ENCODE data around the gene MED12L.

The MED12L gene

DNA sequence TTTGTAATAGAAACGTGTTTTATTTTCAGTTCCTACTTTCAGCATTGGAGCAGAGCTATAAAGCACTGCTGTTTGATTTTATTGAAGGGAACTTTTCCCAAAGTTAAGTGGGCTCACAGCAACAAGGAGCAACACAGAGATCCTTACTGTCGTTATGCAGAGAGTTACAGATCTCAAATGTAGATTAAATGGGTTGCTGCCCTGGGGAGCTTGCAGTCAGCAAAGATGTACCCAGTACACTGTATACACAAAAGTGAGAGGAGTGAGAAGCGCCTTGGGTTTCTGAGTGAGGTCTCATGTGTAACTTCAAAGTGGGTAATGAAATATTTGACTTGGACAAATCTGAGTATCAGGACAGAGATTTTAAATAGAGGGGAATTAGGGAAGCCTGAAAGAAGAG, 47.7 kb downstream of the MED12L start:
- TF ChIP-seq EZH2 (IDR thresholded peaks at IDR 0.05) = no peak
- TF ChIP-seq FOXP2 (optimal IDR thresholded peaks at IDR 0.05; ENCODE audit: control extremely low read depth, extremely low read length, insufficient read depth) = no peak
- TF ChIP-seq POLR2AphosphoS5 (IDR thresholded peaks at IDR 0.05; ENCODE audit: borderline replicate concordance, low read depth, low read length) = no peak
- DNase-seq (ENCODE audit: low read depth, low spot score) = no peak
- no peak overlapping the region for H3K9ac ChIP-seq (ENCODE audit: insufficient read length)
- no peaks in the 10 kb centered on the region for H3K36me3 ChIP-seq (ENCODE audit: insufficient read depth, low read length)
- H3K27ac ChIP-seq = no peak overlapping the region
- H3K4me3 ChIP-seq = no peak overlapping the region
- peaks cover 4% of the 10 kb centered on the region; the same call in 1 of the 2 replicates for H3K9me3 ChIP-seq (ENCODE audit: low read depth, low read length)

GRCh38 chr3:151133917-151134450, 48.5 kb downstream of the MED12L start:
- no peak for TF ChIP-seq EZH2 (IDR thresholded peaks at IDR 0.05)
- TF ChIP-seq FOXP2 (optimal IDR thresholded peaks at IDR 0.05; ENCODE audit: control extremely low read depth, extremely low read length, insufficient read depth) = no peak
- TF ChIP-seq POLR2AphosphoS5 (IDR thresholded peaks at IDR 0.05; ENCODE audit: borderline replicate concordance, low read depth, low read length) = no peak
- H3K9ac ChIP-seq (ENCODE audit: insufficient read length) = no peak overlapping the region
- H3K27ac ChIP-seq = no peak overlapping the region
- H3K9me3 ChIP-seq (ENCODE audit: low read depth, low read length) = peaks cover 4% of the 10 kb centered on the region; the same call in 1 of the 2 replicates
- no peak overlapping the region for H3K4me3 ChIP-seq
- no peaks in the 10 kb centered on the region for H3K36me3 ChIP-seq (ENCODE audit: insufficient read depth, low read length)
- DNase-seq (ENCODE audit: low read depth, low spot score) = no peak

DNA sequence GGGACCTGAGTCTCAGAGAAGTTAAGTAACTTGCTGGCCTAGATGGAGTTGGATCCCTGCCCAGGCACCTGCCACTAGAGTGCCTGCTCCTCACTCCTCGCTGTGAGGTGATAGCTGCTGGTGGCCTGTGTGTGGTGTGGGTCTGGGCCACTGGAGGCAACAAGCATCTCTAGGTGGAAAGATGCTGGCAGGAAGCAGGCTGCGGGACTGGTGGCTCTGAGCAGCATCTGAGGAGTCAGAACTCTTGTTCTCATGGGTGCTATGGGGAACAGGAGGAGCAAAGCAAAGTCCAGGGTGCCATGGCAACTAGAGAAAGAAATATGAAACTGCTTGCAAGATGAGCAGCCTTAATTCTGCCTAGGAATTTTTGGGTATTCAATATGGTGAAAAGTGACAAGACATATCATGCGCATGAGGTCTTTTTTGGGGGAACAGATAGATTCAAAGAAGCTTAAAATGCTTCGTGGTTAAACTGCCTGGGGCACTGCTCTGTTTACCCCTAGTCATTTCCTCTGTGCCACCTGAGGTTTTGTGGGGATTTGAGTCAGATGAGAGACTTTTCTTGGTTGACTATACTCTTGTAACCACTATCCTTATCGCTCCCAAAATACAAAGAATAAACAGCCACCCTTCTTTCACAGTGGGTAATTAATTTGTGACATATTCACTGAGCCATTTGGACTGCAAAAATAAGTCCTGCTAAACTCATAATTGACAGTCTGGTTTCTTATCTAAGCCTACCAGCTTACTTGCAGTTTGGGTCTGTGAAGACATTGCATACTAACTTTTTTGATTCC, 50.3 kb downstream of the MED12L start:
- Histone ChIP-seq H3K4me3 (no peak overlapping the region), H3K36me3 (ENCODE audit: insufficient read depth, low read length) (no peaks in the 10 kb centered on the region), H3K9me3 (ENCODE audit: low read depth, low read length) (peaks cover 4% of the 10 kb centered on the region; the same call in 1 of the 2 replicates), H3K27ac (no peak overlapping the region), H3K9ac (ENCODE audit: insufficient read length) (no peak overlapping the region)
- no peak for TF ChIP-seq EZH2 (IDR thresholded peaks at IDR 0.05)
- TF ChIP-seq POLR2AphosphoS5 (IDR thresholded peaks at IDR 0.05; ENCODE audit: borderline replicate concordance, low read depth, low read length) = no peak
- no peak for TF ChIP-seq FOXP2 (optimal IDR thresholded peaks at IDR 0.05; ENCODE audit: control extremely low read depth, extremely low read length, insufficient read depth)
- DNase-seq (ENCODE audit: low read depth, low spot score) = no peak

- Histone ChIP-seq H3K9ac (ENCODE audit: insufficient read length) (peak overlapping the region; percentile 25), H3K9me3 (ENCODE audit: low read depth, low read length) (no peaks in the 10 kb centered on the region), H3K27ac (no peak overlapping the region), H3K36me3 (ENCODE audit: insufficient read depth, low read length) (no peaks in the 10 kb centered on the region), H3K4me3 (no peak overlapping the region)
- DNase-seq (ENCODE audit: low read depth, low spot score) = no peak
- TF ChIP-seq FOXP2 (optimal IDR thresholded peaks at IDR 0.05; ENCODE audit: control extremely low read depth, extremely low read length, insufficient read depth) = no peak
- no peak for TF ChIP-seq EZH2 (IDR thresholded peaks at IDR 0.05)
- TF ChIP-seq POLR2AphosphoS5 (IDR thresholded peaks at IDR 0.05; ENCODE audit: borderline replicate concordance, low read depth, low read length) = no peak
These were observed 57.5 kb downstream of the MED12L start for GRCh38 chr3:151142929-151143328.

- Histone ChIP-seq H3K9me3 (ENCODE audit: low read depth, low read length) (no peaks in the 10 kb centered on the region), H3K27ac (no peak overlapping the region), H3K36me3 (ENCODE audit: insufficient read depth, low read length) (no peaks in the 10 kb centered on the region), H3K4me3 (no peak overlapping the region), H3K9ac (ENCODE audit: insufficient read length) (no peak overlapping the region)
- no peak for TF ChIP-seq EZH2 (IDR thresholded peaks at IDR 0.05)
- no peak for TF ChIP-seq FOXP2 (optimal IDR thresholded peaks at IDR 0.05; ENCODE audit: control extremely low read depth, extremely low read length, insufficient read depth)
- TF ChIP-seq POLR2AphosphoS5 (IDR thresholded peaks at IDR 0.05; ENCODE audit: borderline replicate concordance, low read depth, low read length) = no peak
- DNase-seq (ENCODE audit: low read depth, low spot score) = no peak
These were observed 58.6 kb downstream of the MED12L start for GRCh38 chr3:151144016-151144415.

DNA sequence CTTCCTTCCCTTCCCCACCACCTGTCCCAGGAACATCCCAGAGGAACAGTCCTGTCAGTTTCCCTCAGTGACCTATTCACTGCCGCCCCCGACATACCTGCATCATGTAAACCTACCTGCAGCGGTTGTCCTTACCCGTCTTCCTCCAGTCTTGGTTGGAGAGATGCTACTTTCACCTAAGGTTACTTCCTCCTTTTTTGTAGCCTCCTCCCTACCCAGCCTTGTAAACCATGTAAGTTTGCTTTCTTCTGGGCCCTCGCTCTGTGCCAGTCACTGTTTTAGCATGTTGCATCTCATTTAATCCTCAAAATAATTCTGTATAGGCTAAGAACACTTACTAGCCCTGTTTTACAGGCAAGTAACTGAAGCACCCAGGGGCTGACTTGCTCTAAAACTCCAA, 59.3 kb downstream of the MED12L start:
- H3K36me3 ChIP-seq (ENCODE audit: insufficient read depth, low read length) = no peaks in the 10 kb centered on the region
- TF ChIP-seq POLR2AphosphoS5 (IDR thresholded peaks at IDR 0.05; ENCODE audit: borderline replicate concordance, low read depth, low read length) = no peak
- TF ChIP-seq EZH2 (IDR thresholded peaks at IDR 0.05) = no peak
- TF ChIP-seq FOXP2 (optimal IDR thresholded peaks at IDR 0.05; ENCODE audit: control extremely low read depth, extremely low read length, insufficient read depth) = no peak
- H3K27ac ChIP-seq = no peak overlapping the region
- no peak for DNase-seq (ENCODE audit: low read depth, low spot score)
- H3K9me3 ChIP-seq (ENCODE audit: low read depth, low read length) = no peaks in the 10 kb centered on the region
- H3K9ac ChIP-seq (ENCODE audit: insufficient read length) = no peak overlapping the region
- no peak overlapping the region for H3K4me3 ChIP-seq

DNA sequence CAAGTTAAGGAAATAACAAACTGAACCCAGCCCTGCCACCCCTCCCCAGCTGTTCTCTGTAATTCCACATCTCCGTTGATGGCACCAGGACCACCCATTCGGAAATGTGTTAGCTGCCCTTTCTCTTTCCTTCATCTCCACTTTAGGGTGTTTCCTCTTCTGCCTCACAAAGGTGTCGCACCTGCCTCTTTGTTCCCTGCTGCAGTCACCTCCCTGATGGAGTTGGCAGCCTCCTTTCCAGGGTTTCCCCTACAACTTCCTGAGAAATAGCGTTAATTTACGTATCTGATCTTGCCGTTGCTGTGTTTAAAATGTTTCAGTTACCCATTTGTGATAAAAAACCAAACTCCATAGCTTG, 60.2 kb downstream of the MED12L start:
- Histone ChIP-seq H3K36me3 (ENCODE audit: insufficient read depth, low read length) (no peaks in the 10 kb centered on the region), H3K9ac (ENCODE audit: insufficient read length) (no peak overlapping the region), H3K4me3 (no peak overlapping the region), H3K9me3 (ENCODE audit: low read depth, low read length) (no peaks in the 10 kb centered on the region), H3K27ac (no peak overlapping the region)
- TF ChIP-seq EZH2 (IDR thresholded peaks at IDR 0.05) (no peak), POLR2AphosphoS5 (IDR thresholded peaks at IDR 0.05; ENCODE audit: borderline replicate concordance, low read depth, low read length) (no peak), FOXP2 (optimal IDR thresholded peaks at IDR 0.05; ENCODE audit: control extremely low read depth, extremely low read length, insufficient read depth) (no peak)
- DNase-seq (ENCODE audit: low read depth, low spot score) = no peak

- H3K4me3 ChIP-seq = peak overlapping the region; percentile 47
- H3K27ac ChIP-seq = no peak overlapping the region
- TF ChIP-seq EZH2 (IDR thresholded peaks at IDR 0.05) (no peak), POLR2AphosphoS5 (IDR thresholded peaks at IDR 0.05; ENCODE audit: borderline replicate concordance, low read depth, low read length) (no peak)
- peak; percentile 67 for DNase-seq (ENCODE audit: low read depth, low spot score)
- H3K9ac ChIP-seq (ENCODE audit: insufficient read length) = no peak overlapping the region
- no peaks in the 10 kb centered on the region for H3K36me3 ChIP-seq (ENCODE audit: insufficient read depth, low read length)
- no peaks in the 10 kb centered on the region for H3K9me3 ChIP-seq (ENCODE audit: low read depth, low read length)
These were observed 60.7 kb downstream of the MED12L start for GRCh38 chr3:151146071-151146730.

All from SK-N-MC (cell line).